Right kidney (tissue), 1 donor: ENCODE data around the gene TRIP11.

ENCODE experiments used
- DNase-seq: peaks from one replicate; pipeline ENCODE4 v3.0.0-alpha.2; 2016

TRIP11 gene

DNA sequence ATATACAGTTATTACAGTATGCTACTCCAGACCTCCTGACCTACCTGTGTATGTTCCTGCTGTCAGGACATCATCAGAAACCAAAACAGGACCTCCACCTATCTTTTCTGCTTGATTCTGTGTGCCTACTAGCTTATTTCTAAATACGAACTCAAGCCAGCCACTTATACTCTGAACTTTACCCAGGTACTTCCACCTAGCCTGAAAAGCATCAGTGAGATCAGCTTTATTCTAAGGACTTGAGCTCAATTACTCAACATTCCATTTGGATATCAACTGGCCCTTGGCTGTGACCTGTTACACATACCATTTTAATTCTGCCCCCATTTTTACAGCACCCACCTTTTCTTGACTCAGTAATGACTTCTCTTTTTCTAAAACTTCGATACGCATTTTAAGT lies 29.2 kb downstream of the TRIP11 start:
- DNase-seq = no peak

DNA sequence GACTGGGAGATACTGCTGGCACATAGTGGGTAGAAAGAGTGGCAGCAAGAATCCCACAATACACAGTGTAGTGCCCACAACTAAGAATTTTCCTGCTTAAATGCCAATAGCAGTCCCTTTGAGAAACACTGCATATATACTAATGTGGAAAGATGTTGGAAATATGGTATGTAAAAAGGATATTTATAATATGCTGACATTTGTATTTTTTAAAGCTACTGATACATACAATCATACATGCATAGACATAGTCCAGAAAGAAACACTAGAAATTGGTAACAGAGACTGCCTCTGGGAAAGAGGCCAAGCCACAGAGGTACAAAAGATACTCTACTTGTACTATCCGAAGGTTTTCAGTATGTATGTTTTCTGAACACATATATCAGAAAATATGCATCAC lies 30.3 kb downstream of the TRIP11 start:
- DNase-seq = no peak

DNA sequence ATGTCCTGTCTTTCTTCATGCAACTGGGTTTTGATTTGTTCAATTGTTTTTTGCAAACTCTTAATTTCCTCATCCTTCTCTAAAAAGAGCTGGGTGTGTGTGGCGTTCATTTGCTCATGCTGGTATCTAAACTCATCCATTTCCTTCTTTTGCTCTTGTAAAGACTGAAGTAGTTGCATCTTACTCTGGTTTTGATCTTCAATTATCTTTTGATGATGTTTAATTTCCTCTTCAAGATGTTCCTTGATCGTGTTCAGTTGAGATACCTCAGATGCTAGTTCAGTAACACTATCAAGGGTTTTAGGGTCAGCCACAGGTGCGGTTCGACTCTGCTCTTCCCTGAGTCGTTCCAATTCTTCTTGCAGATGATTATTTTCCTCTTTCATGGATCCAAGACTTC lies 34.8 kb downstream of the TRIP11 start:
- no peak for DNase-seq

DNA sequence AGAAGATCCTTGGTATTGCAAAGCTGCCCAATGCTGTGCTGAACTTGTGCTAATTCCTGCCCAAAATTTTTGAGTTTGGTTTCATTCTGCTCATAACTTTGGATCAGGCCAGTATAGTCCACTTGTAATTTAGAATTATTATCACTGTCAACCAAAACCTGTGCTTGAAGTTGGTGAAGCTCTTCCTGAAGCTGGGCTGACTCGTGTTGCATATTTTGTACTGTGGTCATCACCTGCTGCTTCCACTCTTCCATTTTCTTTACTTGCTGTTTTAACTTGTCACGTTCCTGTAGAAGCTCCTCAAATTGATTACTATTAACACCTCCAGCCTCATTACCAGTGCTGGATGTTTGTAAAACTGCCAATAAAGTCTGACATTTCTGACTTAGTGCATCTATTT lies 35.8 kb downstream of the TRIP11 start:
- no peak for DNase-seq

DNA sequence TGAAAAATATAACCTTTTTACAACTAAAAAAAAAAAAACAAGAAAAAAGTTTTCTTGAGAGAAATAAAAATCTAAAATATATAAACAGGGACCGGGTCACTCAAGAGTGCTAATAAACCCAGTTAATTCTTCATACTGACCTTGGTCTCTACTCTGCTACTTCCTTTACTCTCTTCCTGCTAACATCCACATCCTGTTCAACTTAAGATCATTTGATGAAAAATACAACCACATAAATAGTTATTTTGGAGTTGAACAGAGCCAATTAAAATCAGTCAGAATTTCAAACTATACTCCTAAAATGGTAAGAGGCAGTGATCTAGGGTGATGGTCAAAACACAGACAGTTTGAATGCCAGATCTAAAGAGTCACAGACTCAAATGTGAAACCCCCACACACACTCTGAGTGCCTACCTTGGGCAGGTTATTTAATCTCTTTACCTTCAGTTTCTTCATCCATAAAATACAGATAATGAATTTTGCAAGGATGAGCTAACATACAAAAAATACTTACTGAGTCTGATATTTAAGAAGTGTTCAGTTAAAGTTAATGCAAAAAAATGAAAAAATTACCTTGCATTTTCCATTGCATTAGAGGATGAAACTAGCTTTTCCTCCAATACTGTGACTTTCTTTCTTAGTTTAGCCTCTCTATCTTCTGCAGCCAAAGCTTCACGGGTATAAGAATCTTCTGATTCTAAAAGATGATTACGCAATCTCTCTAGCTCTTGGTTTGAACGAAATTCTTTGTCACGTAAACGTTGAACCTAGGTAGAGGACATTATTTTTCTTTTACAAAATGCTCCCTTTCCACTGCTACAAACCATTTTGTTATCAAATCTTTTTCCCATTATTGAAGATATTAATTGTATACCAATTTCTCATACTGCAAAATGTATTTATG lies 40.9 kb downstream of the TRIP11 start:
- no peak for DNase-seq

DNA sequence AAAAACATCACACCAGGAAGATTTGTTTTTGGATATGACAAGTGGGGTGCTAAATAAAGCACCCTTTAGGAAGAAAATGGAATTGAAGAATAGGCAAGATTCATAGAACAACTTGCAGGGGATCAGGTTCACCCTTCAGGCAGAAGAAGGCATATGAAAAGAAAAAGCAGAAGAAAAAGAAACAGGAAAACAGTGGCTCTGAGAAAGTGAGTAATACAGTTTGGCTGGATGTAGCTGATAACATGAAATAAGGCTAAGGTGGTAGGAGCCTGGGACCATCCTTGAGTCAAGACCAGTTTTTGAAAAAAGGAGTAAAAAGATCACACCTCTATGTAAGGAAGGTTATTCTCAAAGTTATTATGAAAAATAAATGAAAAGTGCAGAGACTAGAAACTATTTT lies 42.4 kb downstream of the TRIP11 start:
- DNase-seq = no peak

DNA sequence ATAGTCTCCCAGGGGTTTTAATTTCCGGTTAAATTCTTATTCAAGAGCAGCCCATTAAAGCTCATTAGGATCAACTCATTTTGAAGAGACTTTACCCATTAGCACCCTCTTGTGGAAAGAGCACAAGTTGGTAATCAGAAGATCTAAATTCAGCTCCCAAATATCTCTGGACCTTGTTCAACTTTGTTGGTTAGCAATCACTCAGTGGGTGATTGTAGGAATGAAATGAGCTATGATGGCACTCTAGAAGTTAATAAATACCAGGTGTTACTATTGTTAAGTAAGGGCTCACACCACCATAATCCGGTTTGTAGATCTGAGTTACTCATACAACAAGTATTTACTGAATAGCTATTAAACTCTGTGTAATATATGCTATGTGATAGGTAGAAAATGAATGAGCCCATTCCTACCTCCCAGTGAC lies 42.9 kb downstream of the TRIP11 start:
- no peak for DNase-seq

DNA sequence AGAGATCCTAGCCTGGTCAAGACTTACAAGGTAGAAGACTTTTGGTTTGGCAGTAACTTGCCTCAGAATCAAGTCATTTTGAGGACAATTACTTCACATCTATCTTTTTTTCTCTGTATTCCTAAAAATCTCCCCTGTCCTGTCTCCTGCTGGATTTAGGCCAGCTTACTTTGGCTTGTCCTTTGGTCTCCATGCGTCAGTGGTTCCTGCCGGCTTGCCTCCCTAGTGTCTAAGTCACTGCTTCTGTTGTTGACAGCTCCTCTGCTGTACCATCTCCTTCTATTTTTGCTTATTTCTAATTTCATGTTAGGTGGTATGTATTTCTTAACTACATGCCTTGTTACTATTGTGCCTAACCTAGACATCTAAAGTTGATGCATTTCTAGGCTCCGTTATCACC lies 52.7 kb downstream of the TRIP11 start:
- DNase-seq = no peak

DNA sequence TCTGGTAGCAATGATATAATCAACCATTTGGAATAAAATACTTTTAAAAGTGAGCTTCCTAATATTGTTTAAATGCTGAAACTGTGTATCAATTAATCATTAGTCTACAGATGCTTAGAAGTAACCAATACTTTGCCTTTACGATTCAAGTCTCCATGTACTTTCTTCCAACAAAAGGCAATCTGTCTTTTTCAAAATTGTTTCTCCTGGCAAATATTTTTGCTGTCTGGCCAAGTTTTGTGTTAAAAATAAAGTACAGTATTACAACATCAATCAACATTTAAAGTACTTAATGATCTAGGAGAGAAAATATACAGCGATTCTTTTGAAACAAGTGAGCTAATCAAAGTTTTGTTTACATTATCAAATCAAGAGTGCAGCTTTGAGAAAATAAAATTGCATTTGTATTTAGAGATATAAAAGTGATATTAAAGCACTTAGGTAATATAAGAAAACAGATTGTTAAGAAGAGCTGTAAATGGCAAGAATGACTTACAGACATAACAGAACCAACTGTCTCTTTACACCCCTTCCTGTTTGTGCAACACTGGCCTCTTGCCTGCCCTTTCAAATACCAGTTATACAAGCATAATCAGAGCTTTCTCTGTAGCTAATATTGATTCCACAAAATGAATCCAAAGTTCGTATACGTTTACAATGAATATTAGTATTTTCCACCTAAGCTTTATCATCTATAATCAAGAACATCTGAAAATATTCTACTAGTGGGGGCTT lies 54.2 kb downstream of the TRIP11 start:
- no peak for DNase-seq

DNA sequence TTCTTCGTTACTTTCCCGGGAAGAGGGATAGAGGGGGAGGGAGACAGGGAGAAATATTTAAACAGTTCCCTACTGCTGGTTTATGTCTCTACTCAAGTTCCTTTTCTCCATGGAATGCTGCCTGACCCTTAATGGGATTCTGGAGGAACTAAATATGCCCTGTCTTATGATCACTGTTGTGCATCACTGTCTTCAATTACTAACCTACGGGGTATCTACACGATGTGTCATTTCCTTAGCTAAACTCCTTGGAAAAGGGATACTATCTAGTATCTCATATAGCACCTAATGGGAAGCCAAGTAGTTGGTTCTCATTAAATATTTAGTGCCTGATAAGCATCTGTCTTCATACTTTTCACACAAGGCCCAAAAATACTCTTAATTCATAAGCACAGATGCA lies 54.9 kb downstream of the TRIP11 start:
- no peak for DNase-seq

DNA sequence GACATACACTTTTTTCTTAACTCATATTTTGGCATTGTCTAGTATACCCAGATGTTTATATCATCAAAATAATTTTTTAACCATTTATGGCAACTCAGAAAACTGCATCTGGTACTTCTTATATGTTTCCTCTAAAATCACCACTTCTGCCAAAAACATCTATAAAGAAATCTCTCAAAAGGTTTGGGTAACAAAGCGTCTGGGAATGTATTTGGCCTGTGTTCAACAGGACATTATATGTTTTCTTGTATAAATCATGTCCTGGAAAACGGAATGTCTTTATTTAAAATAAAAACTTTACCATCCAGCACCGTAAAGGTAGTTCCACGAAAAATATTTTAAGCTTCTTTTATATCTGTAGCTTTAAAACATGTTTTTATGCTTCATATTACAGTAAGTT lies 56.3 kb downstream of the TRIP11 start:
- DNase-seq = no peak

DNA sequence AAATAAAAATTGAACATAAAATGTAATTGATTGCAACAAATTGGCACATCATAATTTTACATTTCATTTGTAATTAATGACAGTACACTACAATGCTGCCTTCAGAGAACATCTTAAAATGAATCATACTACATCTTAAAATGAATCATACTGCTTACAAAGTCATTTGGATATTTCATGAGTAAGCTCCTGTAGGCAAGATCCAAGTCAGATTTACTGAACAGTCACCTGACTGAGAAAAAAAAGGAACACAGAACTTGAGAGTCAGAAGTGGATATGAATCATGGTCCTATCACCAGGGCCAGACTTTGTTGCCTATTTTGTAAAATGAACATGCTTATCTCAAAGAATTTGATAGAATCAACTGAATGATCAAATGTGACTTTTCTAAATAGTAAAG lies 59.7 kb downstream of the TRIP11 start:
- no peak for DNase-seq

DNA sequence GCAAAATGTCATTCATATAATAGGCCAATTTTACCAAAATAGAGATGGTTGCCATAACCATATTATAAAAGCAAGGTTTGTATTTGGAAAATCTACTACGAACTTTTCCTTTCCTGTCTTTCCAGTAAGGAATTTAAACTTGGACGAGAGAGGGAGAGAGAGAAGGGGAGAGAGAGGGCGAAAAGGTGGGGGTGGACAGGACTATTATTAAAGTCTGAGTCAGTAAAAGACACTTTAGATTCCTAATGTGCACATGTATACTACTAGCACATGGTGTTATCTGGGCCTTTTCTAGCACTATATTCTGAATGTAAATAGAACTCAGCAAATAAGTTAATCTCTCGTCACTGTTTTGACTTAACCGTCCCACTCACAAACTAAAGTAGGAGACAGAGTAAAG lies 62.0 kb downstream of the TRIP11 start:
- no peak for DNase-seq

DNA sequence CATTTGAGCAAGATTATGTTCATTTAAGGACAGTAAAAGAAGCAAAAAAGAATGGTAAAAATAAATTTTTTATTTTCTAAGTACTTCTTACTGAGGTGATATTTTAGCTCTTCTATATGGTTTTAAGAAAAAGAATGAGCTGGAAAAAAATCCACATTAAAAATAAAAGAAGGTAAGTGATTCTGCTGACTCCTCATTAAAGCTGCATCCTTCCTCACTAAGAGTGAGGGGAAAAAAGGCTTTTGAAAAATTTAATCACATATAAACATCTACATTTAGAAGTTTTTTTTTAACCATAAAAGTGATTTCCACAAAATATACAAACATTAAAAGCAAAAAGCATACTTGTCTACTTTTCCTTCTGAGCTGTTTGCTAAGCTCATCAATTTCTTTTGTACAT lies 64.1 kb downstream of the TRIP11 start:
- DNase-seq = no peak

DNA sequence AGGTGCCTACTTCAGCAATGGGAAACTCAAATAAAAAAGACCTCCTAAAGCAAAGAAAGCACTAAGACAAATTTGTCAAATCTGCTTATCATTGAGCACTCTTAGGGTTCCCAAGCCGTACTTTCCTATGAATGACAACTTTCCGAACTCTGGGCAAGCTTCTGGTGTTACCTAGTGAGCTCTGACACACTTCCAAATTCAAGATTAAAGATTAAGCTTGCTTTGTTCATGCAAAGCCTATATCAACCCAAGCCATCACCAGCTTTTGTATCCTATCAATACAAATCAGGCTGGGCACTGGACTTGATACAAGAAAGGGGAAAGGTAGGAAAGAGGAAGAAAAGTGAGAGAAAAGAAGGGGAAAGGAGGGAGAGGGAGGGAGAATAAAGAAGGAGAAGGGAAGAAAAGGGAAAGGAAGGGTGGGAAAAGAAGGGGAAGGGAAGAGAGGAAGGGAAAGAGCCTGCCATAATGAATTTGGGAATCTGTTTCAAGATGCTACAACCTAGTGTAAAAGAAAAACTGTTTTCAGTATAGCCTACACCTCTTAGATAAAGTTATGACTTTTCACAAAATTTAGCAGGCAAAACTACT lies 68.6 kb downstream of the TRIP11 start:
- DNase-seq = no peak

DNA sequence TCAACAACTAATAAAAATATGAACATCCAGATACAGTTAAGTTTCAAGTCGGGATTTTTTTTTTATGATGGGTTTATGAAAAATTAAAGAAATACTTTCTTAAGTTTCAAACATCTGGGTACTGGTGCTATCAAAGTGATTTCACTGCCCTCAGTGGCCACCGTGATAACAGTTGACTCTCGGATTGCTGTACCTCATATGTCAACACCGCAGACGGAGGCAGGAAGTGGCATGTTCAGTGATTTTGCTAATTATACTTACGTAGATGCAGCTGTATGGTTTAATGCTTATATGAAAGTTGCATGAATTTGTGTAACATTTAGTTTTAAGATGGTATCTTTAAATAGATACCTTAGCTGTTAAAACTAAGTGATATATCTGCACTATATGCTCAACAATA lies 71.6 kb downstream of the TRIP11 start:
- no peak for DNase-seq

DNA sequence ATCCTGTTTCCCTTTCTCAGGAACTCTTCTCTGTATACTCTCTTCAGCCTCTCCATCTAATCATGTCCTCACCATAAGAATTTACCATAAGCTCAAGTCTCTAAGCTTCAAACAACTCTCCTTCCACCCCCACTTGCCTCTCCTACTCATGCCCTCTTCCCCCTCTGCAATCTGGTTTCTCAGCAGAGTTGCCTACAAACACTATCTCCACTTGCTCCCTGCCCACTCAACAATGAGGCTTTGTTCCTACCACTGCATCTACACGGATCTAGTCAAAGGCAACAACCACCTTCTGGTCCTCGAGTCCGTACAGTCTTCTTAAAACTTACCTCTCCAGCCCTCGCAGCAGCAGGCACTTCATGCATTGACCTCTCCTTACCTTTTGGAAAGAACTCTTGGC lies 75.1 kb downstream of the TRIP11 start:
- DNase-seq = no peak

DNA sequence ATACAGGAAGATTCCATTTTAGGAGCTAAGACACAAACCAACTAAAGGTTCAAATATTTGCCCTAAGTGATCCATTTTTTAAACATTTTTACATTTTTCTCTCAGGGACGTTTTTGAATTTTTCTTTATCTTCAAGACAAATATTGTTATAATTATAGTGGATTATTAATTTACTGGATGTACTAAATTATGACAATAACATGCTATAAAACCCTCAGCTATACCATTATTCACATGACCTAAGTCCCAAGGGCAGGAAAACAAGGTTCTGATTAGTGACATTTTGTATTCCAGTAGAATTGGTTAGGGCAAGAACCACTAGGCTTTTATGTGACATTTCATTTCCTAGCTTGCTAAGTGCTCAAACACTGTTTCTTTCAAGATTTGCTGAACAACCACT lies 75.8 kb downstream of the TRIP11 start:
- no peak for DNase-seq

DNA sequence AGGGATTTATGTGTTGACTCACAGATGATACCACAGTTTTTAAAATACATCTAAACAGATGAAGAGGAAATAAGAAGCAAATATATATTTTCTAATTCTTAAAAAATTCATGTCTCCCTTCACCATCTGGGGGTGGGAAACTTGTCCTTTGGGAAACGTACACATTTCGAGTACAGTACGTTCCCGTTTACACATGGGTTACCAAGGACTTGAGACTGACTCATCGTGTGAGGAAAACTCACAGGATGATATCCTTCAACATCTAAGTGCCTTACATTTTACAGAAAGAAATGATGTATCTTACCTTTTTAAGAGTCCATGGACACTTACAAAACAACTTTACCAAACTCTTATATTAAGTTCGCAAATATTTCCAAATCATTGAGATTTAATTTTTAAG lies 76.4 kb downstream of the TRIP11 start:
- DNase-seq = no peak

DNA sequence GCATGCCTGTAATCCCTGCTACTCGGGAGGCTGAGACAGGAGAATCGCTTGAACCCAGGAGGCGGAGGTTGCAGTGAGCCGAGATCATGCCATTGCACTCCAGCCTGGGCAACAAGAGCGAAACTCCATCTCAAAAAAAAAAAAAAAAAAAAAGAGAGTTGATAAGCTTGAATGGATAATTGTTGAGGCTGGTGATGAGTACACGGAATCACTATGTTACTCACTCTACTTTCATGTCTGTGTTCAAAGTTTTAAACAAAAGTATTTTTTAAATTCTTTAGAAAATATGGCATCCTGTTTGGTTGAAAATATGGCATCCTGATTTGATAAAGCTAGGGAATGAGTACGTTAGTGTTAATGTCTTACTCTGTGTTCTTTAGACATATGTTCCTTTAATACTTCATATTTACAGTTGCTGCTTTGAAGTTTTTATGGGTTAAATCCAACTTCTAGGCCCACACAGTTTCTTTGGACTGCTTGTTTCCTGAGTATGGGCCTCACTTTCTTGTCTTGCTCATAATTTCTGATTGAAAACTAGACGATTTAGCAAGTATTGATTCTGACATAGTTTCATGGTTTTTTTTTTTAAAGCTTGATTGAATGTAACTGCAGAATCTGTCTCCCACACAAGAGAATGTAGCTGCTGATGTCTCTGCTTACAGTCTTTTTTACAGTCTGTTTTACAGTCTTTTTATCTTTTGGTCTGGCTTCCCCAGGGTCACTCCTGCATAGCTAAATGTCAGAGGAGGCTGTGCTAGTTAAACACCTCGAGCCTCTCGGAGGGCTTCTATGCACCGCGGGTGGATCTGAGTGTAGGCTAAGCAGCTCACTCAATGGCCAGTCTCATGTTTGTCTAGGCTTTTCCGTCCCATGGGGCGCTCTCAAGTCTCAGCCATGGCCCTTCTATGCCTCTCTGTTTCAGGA lies 78.3 kb downstream of the TRIP11 start:
- DNase-seq = no peak

DNA sequence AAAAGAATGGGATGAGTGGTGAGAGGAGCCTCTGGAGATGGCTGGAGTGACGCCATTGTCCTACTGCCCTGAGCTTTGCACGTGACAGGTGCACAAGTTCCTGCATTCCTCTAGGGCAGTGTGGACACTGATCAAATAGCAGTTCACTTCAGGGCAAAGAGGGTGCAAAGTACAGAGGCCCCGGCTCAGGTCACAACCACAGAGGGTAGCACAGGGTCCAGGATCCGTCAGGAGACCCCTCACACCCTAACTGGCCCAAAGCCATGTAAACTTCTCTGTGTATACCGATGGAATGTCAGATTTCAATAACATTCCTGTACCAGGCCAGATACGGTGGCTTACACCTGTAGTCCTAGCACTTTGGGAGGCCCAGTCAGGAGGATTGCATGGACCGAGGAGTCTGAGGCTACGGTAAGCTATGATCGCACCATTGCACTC lies 82.0 kb downstream of the TRIP11 start:
- no peak for DNase-seq

DNA sequence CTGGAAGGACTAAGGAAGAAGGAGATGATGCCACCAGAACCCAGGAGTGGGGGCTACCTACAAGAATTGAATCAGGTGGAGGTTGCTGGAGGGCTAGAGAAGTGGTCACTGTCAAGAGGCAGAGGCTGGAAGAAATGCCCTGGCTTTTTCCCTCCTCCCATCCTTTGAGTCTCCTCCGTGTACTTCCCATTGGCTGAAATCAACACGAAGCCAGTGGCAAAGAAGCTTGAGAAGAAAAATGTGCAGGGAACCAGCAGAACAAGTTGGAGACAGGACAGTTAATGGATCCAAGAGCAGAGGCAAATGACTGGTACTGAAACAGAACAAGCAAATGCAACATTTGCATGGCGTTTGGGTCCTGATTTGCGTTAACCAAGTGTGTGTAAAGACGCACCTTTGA lies 83.2 kb downstream of the TRIP11 start:
- no peak for DNase-seq
